ENCODE data around the gene PTTG1IP. TPM values are rescaled to one million over a fixed set of nuclear protein-coding genes. Genes with fewer than 3 reads are reported as not detected.

Gene PTTG1IP
- total RNA-seq, 1 donor from 2014 or later, result 209 TPM

GRCh38 chr21:44847261-44848056 lies 26.0 kb downstream of the PTTG1IP start:
- Histone ChIP-seq H3K9me3 (no peaks in the 10 kb centered on the region), H3K27ac (no peak overlapping the region)

GRCh38 chr21:44846485-44847260 lies 26.8 kb downstream of the PTTG1IP start:
- Histone ChIP-seq H3K4me3 (peak overlapping the region; percentile 49), H3K27me3 (ENCODE audit: low read depth) (no peaks in the 10 kb centered on the region), H3K9me3 (no peaks in the 10 kb centered on the region), H3K27ac (peak overlapping the region; percentile 54), H3K36me3 (peaks cover 32% of the 10 kb centered on the region), H3K4me1 (peaks cover 20% of the 10 kb centered on the region)
- no peak for TF ChIP-seq CTCF (IDR thresholded peaks at IDR 0.05)
- peak; percentile 79 for DNase-seq
- intact Hi-C loops (cut with DNase I), result no loop called here
- peak; percentile 61 to 67 for ATAC-seq

More at GRCh38 chr21:44847261-44848056, 26.0 kb downstream of the PTTG1IP start:
- ATAC-seq (no peak), DNase-seq (no peak)
- no peak for TF ChIP-seq CTCF (IDR thresholded peaks at IDR 0.05)
- Histone ChIP-seq H3K4me1 (peaks cover 20% of the 10 kb centered on the region), H3K27me3 (ENCODE audit: low read depth) (no peaks in the 10 kb centered on the region), H3K4me3 (no peak overlapping the region), H3K36me3 (peaks cover 40% of the 10 kb centered on the region)
- intact Hi-C loops (cut with DNase I), result no loop called here

- H3K27me3 ChIP-seq (ENCODE audit: low read depth), result no peaks in the 10 kb centered on the region
- H3K9me3 ChIP-seq, result no peaks in the 10 kb centered on the region
- peak overlapping the region; percentile 49 for H3K4me3 ChIP-seq
- ATAC-seq (no peak), DNase-seq (no peak)
- peaks cover 27% of the 10 kb centered on the region for H3K36me3 ChIP-seq
- H3K4me1 ChIP-seq, result peaks cover 20% of the 10 kb centered on the region
- intact Hi-C loops (cut with DNase I), result no loop called here
- peak overlapping the region; percentile 54 for H3K27ac ChIP-seq
- TF ChIP-seq CTCF (IDR thresholded peaks at IDR 0.05), result no peak
These were observed 27.3 kb downstream of the PTTG1IP start for GRCh38 chr21:44846224-44846484.

GRCh38 chr21:44845418-44846223 lies 27.9 kb downstream of the PTTG1IP start:
- peak; percentile 47 for TF ChIP-seq CTCF (IDR thresholded peaks at IDR 0.05)
- ATAC-seq, result peak; percentile 80 to 84

GRCh38 chr21:44844256-44844655 lies 29.2 kb downstream of the PTTG1IP start:
- Histone ChIP-seq H3K4me1 (peaks cover 20% of the 10 kb centered on the region), H3K36me3 (peaks cover 8% of the 10 kb centered on the region), H3K4me3 (no peak overlapping the region), H3K27me3 (ENCODE audit: low read depth) (no peaks in the 10 kb centered on the region), H3K27ac (no peak overlapping the region), H3K9me3 (no peaks in the 10 kb centered on the region)
- no peak for ATAC-seq
- intact Hi-C loops (cut with DNase I), result no loop called here
- no peak for DNase-seq
- TF ChIP-seq CTCF (IDR thresholded peaks at IDR 0.05), result no peak

More at GRCh38 chr21:44845418-44846223, 27.9 kb downstream of the PTTG1IP start:
- intact Hi-C loops (cut with DNase I), result no loop called here
- peaks cover 20% of the 10 kb centered on the region for H3K4me1 ChIP-seq
- H3K27ac ChIP-seq, result peak overlapping the region; percentile 54
- no peaks in the 10 kb centered on the region for H3K9me3 ChIP-seq
- no peaks in the 10 kb centered on the region for H3K27me3 ChIP-seq (ENCODE audit: low read depth)
- peaks cover 22% of the 10 kb centered on the region for H3K36me3 ChIP-seq
- H3K4me3 ChIP-seq, result peak overlapping the region; percentile 49
- DNase-seq, result peak; percentile 80

Measured in lower lobe of right lung (tissue), 2 donors.